H1 (cell line): ENCODE results near the gene RNF220.

Source experiments
- CREB1 ChIP-seq: IDR thresholded peaks from 2 replicates; pipeline ENCODE4 v1.6.1; 2012; ENCODE audit warnings: inconsistent platforms
- EZH2 ChIP-seq: fragments of 200-600 bp; sonication (generic); IDR thresholded peaks from 2 replicates; pipeline ENCODE4 v1.7.1; 2012; ENCODE audit warnings: low read depth, mild to moderate bottlenecking, moderate library complexity, low read length, inconsistent platforms; ENCODE audit not compliant: severe bottlenecking
- GTF2F1 ChIP-seq: IDR thresholded peaks from 2 replicates; pipeline ENCODE4 v1.6.1; 2012; ENCODE audit warnings: low read depth, low read length, improper control_type of control experiment, borderline replicate concordance
- HDAC6 ChIP-seq: IDR thresholded peaks from one replicate; pipeline ENCODE4 v1.7.1; 2012; ENCODE audit warnings: low read depth, mild to moderate bottlenecking, inconsistent platforms, low read length, moderate library complexity
- MAFK ChIP-seq: IDR thresholded peaks from 2 replicates; pipeline ENCODE4 v1.6.1; 2012; ENCODE audit warnings: low read depth, mild to moderate bottlenecking, improper control_type of control experiment, low read length
- NRF1 ChIP-seq: IDR thresholded peaks from 2 replicates; pipeline ENCODE4 v1.6.1; 2011; ENCODE audit warnings: mild to moderate bottlenecking, low read depth, low read length, improper control_type of control experiment
- POLR2A ChIP-seq, 2 experiments: IDR thresholded peaks; 1 replicate in 1 of 2; 2 replicates in 1 of 2; pipeline ENCODE4 v1.6.1; 2011; ENCODE audit warnings: low read depth in 2 of 2, low read length in 2 of 2, mild to moderate bottlenecking in 2 of 2; ENCODE audit errors: control extremely low read depth in 1 of 2
- POLR2AphosphoS5 ChIP-seq: IDR thresholded peaks from 2 replicates; pipeline ENCODE4 v1.6.1; 2011; ENCODE audit warnings: low read depth, low read length
- RAD21 ChIP-seq, 2 experiments: IDR thresholded peaks in 1 of 2; conservative IDR thresholded peaks in 1 of 2; 2 replicates each; pipeline ENCODE4 v1.6.1; 2011; ENCODE audit warnings: low read depth in 2 of 2, low read length in 2 of 2, improper control_type of control experiment in 1 of 2, inconsistent platforms in 1 of 2, mild to moderate bottlenecking in 1 of 2, moderate library complexity in 1 of 2
- SIN3A ChIP-seq, 2 experiments: IDR thresholded peaks in 1 of 2; conservative IDR thresholded peaks in 1 of 2; 2 replicates each; pipeline ENCODE4 v1.6.1; 2011 to 2012; ENCODE audit warnings: low read length in 2 of 2, improper control_type of control experiment in 1 of 2, low read depth in 1 of 2, mild to moderate bottlenecking in 1 of 2
- SP2 ChIP-seq: IDR thresholded peaks from 2 replicates; pipeline ENCODE4 v1.6.1; 2012; ENCODE audit warnings: mild to moderate bottlenecking, low read length, inconsistent platforms
- YY1 ChIP-seq: IDR thresholded peaks from 2 replicates; pipeline ENCODE4 v1.6.1; 2011; ENCODE audit warnings: low read depth, mild to moderate bottlenecking, low read length
- TF ChIP-seq, protein P1 (sequence below), 3 experiments: IDR thresholded peaks; 1 replicate in 2 of 3; 2 replicates in 1 of 3; pipeline versions ENCODE4 v1.5.1 to v1.6.1; 2011; ENCODE audit warnings: low read length in 3 of 3, mild to moderate bottlenecking in 3 of 3, inconsistent platforms in 2 of 3, low read depth in 1 of 3, moderate library complexity in 1 of 3; ENCODE audit not compliant: insufficient read depth in 1 of 3; ENCODE audit errors: control extremely low read depth in 1 of 3

DNA sequence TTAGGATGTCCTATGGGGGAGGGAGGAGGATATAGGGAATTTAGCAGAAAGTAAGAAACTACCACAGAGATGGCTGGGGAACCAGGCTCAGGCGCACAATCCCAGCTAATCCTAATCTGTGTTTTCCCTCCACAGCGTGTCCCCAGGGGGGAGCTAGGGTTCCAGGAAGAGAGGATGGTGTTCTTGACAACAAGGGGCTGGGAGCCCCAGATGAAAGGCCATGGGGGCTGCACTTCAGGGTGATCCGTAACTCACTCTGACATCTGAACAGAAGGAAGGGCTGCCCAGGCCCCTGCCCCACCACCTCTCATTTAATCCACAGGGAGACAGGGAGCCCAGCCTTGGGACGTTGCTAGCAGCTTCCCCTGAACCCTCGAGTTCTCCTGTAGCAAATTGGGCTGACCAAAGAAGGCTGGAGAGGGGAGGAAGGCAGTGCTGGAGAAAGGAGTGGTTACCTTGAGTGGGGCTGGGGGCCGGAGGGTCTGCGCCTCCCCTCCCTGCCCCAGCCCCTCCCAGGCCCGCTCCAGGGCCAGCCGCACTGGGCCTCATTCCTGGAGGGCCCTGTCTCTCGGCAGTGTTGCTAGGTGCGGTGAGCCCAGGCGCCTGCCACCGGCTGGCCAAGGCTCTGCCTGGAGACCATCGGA, 137.5 kb downstream of the RNF220 start:
- no peak; a peak in 1 of 4 replicates for TF ChIP-seq RAD21 (IDR thresholded peaks at IDR 0.05 in 1 of 2, conservative IDR thresholded peaks at IDR 0.05 in 1 of 2; ENCODE audit: low read depth in 2 of 2, low read length in 2 of 2)
- TF ChIP-seq, protein P1, sequence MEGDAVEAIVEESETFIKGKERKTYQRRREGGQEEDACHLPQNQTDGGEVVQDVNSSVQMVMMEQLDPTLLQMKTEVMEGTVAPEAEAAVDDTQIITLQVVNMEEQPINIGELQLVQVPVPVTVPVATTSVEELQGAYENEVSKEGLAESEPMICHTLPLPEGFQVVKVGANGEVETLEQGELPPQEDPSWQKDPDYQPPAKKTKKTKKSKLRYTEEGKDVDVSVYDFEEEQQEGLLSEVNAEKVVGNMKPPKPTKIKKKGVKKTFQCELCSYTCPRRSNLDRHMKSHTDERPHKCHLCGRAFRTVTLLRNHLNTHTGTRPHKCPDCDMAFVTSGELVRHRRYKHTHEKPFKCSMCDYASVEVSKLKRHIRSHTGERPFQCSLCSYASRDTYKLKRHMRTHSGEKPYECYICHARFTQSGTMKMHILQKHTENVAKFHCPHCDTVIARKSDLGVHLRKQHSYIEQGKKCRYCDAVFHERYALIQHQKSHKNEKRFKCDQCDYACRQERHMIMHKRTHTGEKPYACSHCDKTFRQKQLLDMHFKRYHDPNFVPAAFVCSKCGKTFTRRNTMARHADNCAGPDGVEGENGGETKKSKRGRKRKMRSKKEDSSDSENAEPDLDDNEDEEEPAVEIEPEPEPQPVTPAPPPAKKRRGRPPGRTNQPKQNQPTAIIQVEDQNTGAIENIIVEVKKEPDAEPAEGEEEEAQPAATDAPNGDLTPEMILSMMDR (IDR thresholded peaks at IDR 0.05; ENCODE audit: control extremely low read depth in 1 of 3, insufficient read depth in 1 of 3, low read depth in 1 of 3, low read length in 3 of 3) = no peak
- no peak for TF ChIP-seq MAFK
- no peak for TF ChIP-seq SIN3A (conservative IDR thresholded peaks at IDR 0.05 in 1 of 2, IDR thresholded peaks at IDR 0.05 in 1 of 2; ENCODE audit: low read depth in 1 of 2, low read length in 2 of 2)
- TF ChIP-seq POLR2AphosphoS5 = no peak
- no peak for TF ChIP-seq HDAC6
- TF ChIP-seq POLR2A (IDR thresholded peaks at IDR 0.05; ENCODE audit: control extremely low read depth in 1 of 2, low read depth in 2 of 2, low read length in 2 of 2) = peak in 1 of 2 experiments; percentile 47; a peak in 1 of 3 replicates
- TF ChIP-seq SP2 = no peak
- no peak for TF ChIP-seq GTF2F1
- TF ChIP-seq CREB1 = no peak
- TF ChIP-seq YY1 = no peak
- TF ChIP-seq EZH2 = no peak
- no peak for TF ChIP-seq NRF1
